Fibroblast of pulmonary artery (primary cell): ENCODE data around the gene UNC5B.

ENCODE experiments used
- DNase-seq: peaks from one replicate; pipeline ENCODE4 v3.0.0-alpha.2; 2010; ENCODE audit warnings: low read depth
- H3K4me3 ChIP-seq: replicated peaks from 2 replicates; pipeline ENCODE4 v1.5.1; 2011; ENCODE audit warnings: low read depth, mild to moderate bottlenecking, control low read depth, low read length, moderate library complexity
- CTCF ChIP-seq: IDR thresholded peaks from 2 replicates; pipeline ENCODE4 v1.5.1; 2011; ENCODE audit warnings: mild to moderate bottlenecking, control low read depth, low read length, inconsistent platforms; ENCODE audit errors: missing control alignments

UNC5B gene

GRCh38 chr10:71258446-71259145 lies 46.2 kb downstream of the UNC5B start:
- DNase-seq = no peak
- no peak for TF ChIP-seq CTCF
- no peak overlapping the region for H3K4me3 ChIP-seq

GRCh38 chr10:71259282-71259681 lies 46.9 kb downstream of the UNC5B start:
- TF ChIP-seq CTCF = no peak
- no peak overlapping the region for H3K4me3 ChIP-seq
- no peak for DNase-seq

GRCh38 chr10:71259815-71260501 lies 47.6 kb downstream of the UNC5B start:
- no peak for DNase-seq
- H3K4me3 ChIP-seq = no peak overlapping the region
- no peak for TF ChIP-seq CTCF

- H3K4me3 ChIP-seq = no peak overlapping the region
- peak; percentile 97 for DNase-seq
- TF ChIP-seq CTCF = peak; percentile 10
These were observed 48.4 kb downstream of the UNC5B start for GRCh38 chr10:71260622-71261325.

GRCh38 chr10:71262027-71262426 lies 49.7 kb downstream of the UNC5B start:
- no peak for TF ChIP-seq CTCF
- DNase-seq = no peak

GRCh38 chr10:71262817-71263216 lies 50.4 kb downstream of the UNC5B start:
- H3K4me3 ChIP-seq = no peak overlapping the region
- TF ChIP-seq CTCF = no peak
- no peak for DNase-seq

More at GRCh38 chr10:71262027-71262426, 49.7 kb downstream of the UNC5B start:
- no peak overlapping the region for H3K4me3 ChIP-seq
